ENCODE results near the gene GPX8.

GPX8 gene

DNA sequence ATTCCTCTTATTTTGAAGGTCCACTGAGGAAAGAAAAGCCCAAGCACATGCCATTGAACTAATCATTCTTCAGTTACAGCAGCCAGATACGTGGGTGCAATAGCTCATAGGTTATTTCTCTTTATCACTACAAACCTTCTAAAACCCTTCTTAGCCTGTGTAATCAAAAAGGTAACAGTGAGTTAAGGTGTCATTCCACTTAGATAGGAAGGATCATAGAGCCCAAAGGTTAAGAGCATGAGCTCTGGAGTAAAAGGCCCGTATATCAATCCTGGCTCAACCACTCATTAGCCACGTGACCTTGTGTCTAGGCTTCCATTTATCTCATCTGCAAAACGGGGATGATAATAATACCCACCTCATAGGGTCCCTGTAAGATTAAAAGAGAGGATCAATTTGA, 2.7 kb downstream of the GPX8 start:
- POLR2A ChIA-PET: no interaction called here
- DNase-seq (ENCODE audit: extremely low spot score): no peak
- TF ChIP-seq LEF1 (IDR thresholded peaks at IDR 0.05; ENCODE audit: borderline replicate concordance) (no peak), TARDBP (IDR thresholded peaks at IDR 0.05) (no peak), FOXM1 (IDR thresholded peaks at IDR 0.05; ENCODE audit: borderline replicate concordance) (no peak), BHLHE40 (IDR thresholded peaks at IDR 0.05; ENCODE audit: borderline replicate concordance) (no peak), NFRKB (IDR thresholded peaks at IDR 0.05) (no peak), ARNT (IDR thresholded peaks at IDR 0.05) (no peak), CTBP1 (IDR thresholded peaks at IDR 0.05; ENCODE audit: borderline replicate concordance) (no peak)

DNA sequence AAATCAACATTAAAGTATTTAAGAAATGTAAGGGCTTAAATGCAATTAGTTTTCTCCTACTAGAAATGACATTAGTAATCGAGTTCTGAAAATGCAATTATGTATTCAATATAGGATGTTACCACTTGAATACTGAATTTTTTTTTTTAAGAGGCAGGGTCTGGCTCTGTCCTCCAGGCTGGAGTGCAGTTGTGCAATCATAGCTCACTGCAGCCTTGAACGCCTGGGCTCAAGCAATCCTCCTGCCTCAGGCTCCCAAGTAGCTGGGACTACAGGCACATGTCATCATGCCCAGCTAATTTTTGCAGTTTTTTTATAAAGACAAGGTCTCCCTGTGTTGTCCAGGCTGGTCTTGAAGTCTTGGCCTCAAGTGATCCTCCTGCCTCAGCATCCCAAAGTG, 11.5 kb downstream of the GPX8 start:
- ChIA-PET CTCF (interaction anchor here (0.5 to 1.4 kb wide), 3 partner anchors 9 to 28 kb away, joined by 4 to 5 read pairs (median 4); no protein-coding TSS in a partner anchor), POLR2A (interaction anchor here (0.7 kb wide), 1 partner anchor 12 kb away, joined by 3 read pairs; the partner anchor contains the start of gene GPX8)

More for the DNA sequence above, 2.7 kb downstream of the GPX8 start:
- CTCF ChIA-PET: interaction anchor here (1.0 kb wide), 1 partner anchor 9 kb away, joined by 5 read pairs; no protein-coding TSS in a partner anchor

DNA sequence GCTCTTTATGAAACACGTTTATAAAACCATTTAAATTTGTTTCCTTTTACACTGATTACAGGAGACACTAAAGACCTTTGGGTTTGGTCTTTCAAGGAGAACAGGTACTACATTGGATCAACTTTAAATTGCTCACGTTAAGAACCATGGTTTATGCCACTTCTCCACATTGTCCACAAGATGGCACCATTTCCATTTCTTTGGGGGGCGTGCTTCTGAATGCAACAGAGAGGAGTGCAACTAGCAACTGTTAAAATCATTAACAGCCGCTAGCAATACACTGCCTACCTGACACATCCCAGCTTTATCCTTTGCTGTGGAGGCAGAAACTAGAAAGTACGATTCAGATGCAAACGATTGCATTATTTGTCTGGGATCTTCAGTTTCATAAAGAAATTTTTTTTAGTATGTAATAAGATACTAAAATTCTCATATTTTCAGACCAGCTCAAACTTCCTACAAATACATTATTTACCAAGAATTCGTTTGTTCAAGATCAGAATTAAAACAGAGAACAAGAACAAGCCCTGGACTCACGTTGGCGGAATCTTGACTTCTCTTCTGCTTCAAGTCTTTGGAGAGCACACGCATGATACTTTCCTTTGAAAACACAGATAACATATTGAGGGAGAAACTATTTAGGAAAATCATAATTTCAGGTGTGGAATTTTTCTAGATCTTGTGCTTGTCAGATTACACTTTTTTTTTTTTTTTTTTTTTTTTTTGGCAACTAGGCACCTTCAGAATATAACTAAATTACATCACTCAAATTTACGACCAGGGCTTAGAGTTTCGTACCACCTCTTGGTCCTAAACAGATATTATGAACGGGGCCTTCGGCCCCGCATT, 12.3 kb downstream of the GPX8 start:
- CTCF ChIA-PET: interaction anchor here (0.6 to 1.9 kb wide), 4 partner anchors 10 to 117 kb away, joined by 4 to 5 read pairs (median 4); no protein-coding TSS in a partner anchor
- TF ChIP-seq L3MBTL2 (conservative IDR thresholded peaks at IDR 0.05): no peak
- no peak for TF ChIP-seq ARNT (IDR thresholded peaks at IDR 0.05)
- TF ChIP-seq TARDBP (IDR thresholded peaks at IDR 0.05): no peak
- no peak for TF ChIP-seq LEF1 (IDR thresholded peaks at IDR 0.05; ENCODE audit: borderline replicate concordance)
- TF ChIP-seq BHLHE40 (IDR thresholded peaks at IDR 0.05; ENCODE audit: borderline replicate concordance): no peak
- 0 out of 2 replicates have a peak, but pooled peaks have one; percentile 24 for TF ChIP-seq ZNF384 (IDR thresholded peaks at IDR 0.05)
- TF ChIP-seq ELF4 (IDR thresholded peaks at IDR 0.05): no peak
- no peak for TF ChIP-seq SP1 (IDR thresholded peaks at IDR 0.05)
- TF ChIP-seq, protein P1, sequence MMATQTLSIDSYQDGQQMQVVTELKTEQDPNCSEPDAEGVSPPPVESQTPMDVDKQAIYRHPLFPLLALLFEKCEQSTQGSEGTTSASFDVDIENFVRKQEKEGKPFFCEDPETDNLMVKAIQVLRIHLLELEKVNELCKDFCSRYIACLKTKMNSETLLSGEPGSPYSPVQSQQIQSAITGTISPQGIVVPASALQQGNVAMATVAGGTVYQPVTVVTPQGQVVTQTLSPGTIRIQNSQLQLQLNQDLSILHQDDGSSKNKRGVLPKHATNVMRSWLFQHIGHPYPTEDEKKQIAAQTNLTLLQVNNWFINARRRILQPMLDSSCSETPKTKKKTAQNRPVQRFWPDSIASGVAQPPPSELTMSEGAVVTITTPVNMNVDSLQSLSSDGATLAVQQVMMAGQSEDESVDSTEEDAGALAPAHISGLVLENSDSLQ (IDR thresholded peaks at IDR 0.05): peak; percentile 41
- POLR2A ChIA-PET: no interaction called here
- DNase-seq (ENCODE audit: extremely low spot score): peak; percentile 70

More for the DNA sequence above, 11.5 kb downstream of the GPX8 start:
- DNase-seq (ENCODE audit: extremely low spot score): no peak
- no peak for TF ChIP-seq ELF4 (IDR thresholded peaks at IDR 0.05)
- TF ChIP-seq NFRKB (IDR thresholded peaks at IDR 0.05): no peak
- TF ChIP-seq ZNF384 (IDR thresholded peaks at IDR 0.05): no peak
- TF ChIP-seq SP1 (IDR thresholded peaks at IDR 0.05): no peak
- TF ChIP-seq SUZ12 (IDR thresholded peaks at IDR 0.05): no peak
- TF ChIP-seq FOXM1 (IDR thresholded peaks at IDR 0.05; ENCODE audit: borderline replicate concordance): no peak
- TF ChIP-seq TARDBP (IDR thresholded peaks at IDR 0.05): no peak
- TF ChIP-seq L3MBTL2 (conservative IDR thresholded peaks at IDR 0.05): no peak
- TF ChIP-seq LEF1 (IDR thresholded peaks at IDR 0.05; ENCODE audit: borderline replicate concordance): no peak

- ChIA-PET POLR2A (no interaction called here), CTCF (interaction anchor here (1.9 kb wide), 1 partner anchor 53 kb away, joined by 5 read pairs; no protein-coding TSS in a partner anchor)
- DNase-seq (ENCODE audit: extremely low spot score): peak; percentile 88
- TF ChIP-seq SUZ12 (IDR thresholded peaks at IDR 0.05) (no peak), L3MBTL2 (conservative IDR thresholded peaks at IDR 0.05) (peak; percentile 92)
Measured at GRCh38 chr5:55172937-55173686, 13.1 kb downstream of the GPX8 start, which contains the start of gene CDC20B. Gene CDC20B, minus strand, starts transcription at chr5:55173177. Its CDS starts 177 bp downstream, at chr5:55173000.

DNA sequence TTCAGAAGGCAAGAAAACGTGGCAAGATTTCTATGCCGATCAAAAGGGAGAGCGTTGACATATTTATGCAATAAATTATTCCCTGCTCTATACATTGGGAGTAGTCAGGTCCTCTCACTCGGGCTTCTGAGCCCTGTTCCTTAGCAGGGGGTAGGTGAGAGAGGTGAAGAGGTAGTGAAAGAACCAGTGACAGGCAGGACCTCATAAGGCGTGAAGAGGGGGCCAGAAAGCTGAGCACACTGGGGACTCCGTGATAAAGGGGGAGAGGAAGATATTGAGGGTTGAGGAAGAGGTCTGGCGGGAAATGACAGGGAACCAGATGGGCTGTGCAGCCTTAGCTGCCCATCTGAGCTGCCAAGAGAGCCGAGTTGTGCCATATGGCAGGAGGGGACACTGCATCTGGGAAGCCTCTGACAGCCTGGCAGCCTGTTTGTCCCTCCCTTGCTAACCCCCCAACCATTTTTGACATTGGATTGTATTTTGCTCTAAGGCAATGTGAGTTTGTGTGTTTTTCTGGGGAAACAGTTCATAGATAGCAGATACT, 13.8 kb downstream of the GPX8 start:
- ChIA-PET POLR2A (no interaction called here), CTCF (interaction anchor here (1.9 kb wide), 1 partner anchor 52 kb away, joined by 5 read pairs; no protein-coding TSS in a partner anchor)
- DNase-seq (ENCODE audit: extremely low spot score): no peak
- TF ChIP-seq TARDBP (IDR thresholded peaks at IDR 0.05) (no peak), ELF4 (IDR thresholded peaks at IDR 0.05) (no peak), L3MBTL2 (conservative IDR thresholded peaks at IDR 0.05) (peak; percentile 29), ZNF384 (IDR thresholded peaks at IDR 0.05) (no peak), CTBP1 (IDR thresholded peaks at IDR 0.05; ENCODE audit: borderline replicate concordance) (no peak), LEF1 (IDR thresholded peaks at IDR 0.05; ENCODE audit: borderline replicate concordance) (no peak)
- TF ChIP-seq, protein P1 (IDR thresholded peaks at IDR 0.05): peak; percentile 59

- CTCF ChIA-PET: interaction anchor here (0.6 kb wide), 1 partner anchor 766 kb away, joined by 7 read pairs; no protein-coding TSS in a partner anchor
- no peak for TF ChIP-seq SP1 (IDR thresholded peaks at IDR 0.05)
- TF ChIP-seq FOXK2 (IDR thresholded peaks at IDR 0.05): no peak
- TF ChIP-seq TARDBP (IDR thresholded peaks at IDR 0.05): no peak
- TF ChIP-seq FOXA1 (IDR thresholded peaks at IDR 0.05): no peak
- TF ChIP-seq ELF4 (IDR thresholded peaks at IDR 0.05): no peak
- TF ChIP-seq FOXM1 (IDR thresholded peaks at IDR 0.05; ENCODE audit: borderline replicate concordance): no peak
- TF ChIP-seq HDGF (IDR thresholded peaks at IDR 0.05; ENCODE audit: borderline replicate concordance): no peak
- TF ChIP-seq ZNF384 (IDR thresholded peaks at IDR 0.05): no peak
- TF ChIP-seq, protein P1 (IDR thresholded peaks at IDR 0.05): no peak
- TF ChIP-seq ARNT (IDR thresholded peaks at IDR 0.05): no peak
- no peak for TF ChIP-seq SUZ12 (IDR thresholded peaks at IDR 0.05)
- TF ChIP-seq BHLHE40 (IDR thresholded peaks at IDR 0.05; ENCODE audit: borderline replicate concordance): no peak
- no peak for TF ChIP-seq NFRKB (IDR thresholded peaks at IDR 0.05)
- POLR2A ChIA-PET: interaction anchor here (1.3 kb wide), 2 partner anchors 16 to 58 kb away, joined by 3 read pairs; partner anchors contain the start of gene GPX8
- DNase-seq (ENCODE audit: extremely low spot score): no peak
Measured at GRCh38 chr5:55175781-55176175, 15.8 kb downstream of the GPX8 start.

All from HEK293T (cell line).